MM.1S (cell line): ENCODE results near the gene NSUN7.

Experiments
- CTCF ChIP-seq: fragments of 300-600 bp; sonication (generic); IDR thresholded peaks from 2 replicates; pipeline ENCODE4 v1.5.1; 2016; ENCODE audit warnings: antibody characterized with exemption, low read length, mixed read lengths
- EZH2 ChIP-seq: fragments of 300-600 bp; sonication (generic); optimal IDR thresholded peaks from 2 replicates; pipeline ENCODE3; 2017; ENCODE audit warnings: low read depth, mild to moderate bottlenecking, antibody characterized with exemption, low read length, mixed read lengths
- EZH2phosphoT487 ChIP-seq: fragments of 300-600 bp; sonication (generic); IDR thresholded peaks from 2 replicates; pipeline ENCODE4 v1.6.1; 2018; ENCODE audit warnings: antibody characterized with exemption, low read length

- TF ChIP-seq CTCF, result no peak
- TF ChIP-seq EZH2, result no peak
- TF ChIP-seq EZH2phosphoT487, result no peak
These were observed 5.5 kb upstream of the NSUN7 start for GRCh38 chr4:40744218-40744617.
